ENCODE measurements around the gene ADAMTS15.

Gene ADAMTS15

DNA sequence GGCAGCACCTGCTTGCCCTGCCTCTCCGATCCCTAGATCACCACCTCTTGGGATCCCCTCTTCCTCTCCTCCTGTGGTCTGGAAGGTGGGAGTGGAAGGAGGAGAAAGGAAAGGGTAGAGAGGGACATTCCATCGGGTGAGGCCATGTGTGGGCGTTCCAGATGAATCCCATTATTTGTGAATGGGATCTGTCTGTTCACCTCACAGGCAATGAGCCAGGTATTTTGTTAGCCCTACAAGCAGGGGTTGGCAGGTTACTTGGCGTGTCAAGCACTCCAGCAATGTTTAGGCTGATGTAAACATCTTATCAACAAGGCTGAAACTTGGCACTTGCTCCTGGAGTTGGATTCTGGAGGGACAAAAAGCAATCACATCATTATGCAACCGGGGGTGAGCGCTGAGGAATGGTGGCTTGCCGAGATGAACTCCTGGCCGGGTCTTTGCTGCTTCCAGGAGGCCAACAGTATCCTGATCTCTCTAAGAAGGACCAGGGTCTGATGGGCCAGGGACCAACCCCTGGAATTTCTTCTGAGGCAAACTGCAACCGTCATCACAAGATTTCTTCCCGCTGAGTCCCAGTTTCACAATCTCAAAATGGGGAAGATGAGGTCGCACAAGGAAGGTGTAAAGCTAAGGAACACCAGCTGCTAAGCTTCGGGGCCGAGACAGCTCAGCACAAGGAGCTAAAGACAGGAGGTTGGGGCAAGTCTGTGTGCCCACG is 27.8 kb upstream of the ADAMTS15 start:
- no peak for DNase-seq

DNA sequence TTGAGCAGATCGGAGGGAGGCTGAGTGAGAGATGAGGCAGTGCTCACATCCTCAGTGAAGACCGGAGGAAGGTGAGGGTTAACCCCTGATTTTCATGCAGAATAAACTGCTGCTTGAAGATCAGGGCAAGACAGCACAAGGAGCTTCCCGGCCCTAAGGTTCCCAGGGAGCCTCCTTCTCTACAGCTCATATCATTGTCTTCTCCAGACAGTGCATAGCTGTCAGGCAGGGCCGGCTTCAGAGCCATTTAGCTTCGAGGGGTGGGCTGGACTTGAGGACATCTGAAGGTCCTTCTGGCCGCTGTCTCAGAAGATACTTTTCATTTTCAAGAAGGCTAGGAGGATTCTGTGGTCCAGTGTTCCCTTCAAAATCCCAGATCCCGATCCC is 27.3 kb upstream of the ADAMTS15 start:
- no peak for DNase-seq

DNA sequence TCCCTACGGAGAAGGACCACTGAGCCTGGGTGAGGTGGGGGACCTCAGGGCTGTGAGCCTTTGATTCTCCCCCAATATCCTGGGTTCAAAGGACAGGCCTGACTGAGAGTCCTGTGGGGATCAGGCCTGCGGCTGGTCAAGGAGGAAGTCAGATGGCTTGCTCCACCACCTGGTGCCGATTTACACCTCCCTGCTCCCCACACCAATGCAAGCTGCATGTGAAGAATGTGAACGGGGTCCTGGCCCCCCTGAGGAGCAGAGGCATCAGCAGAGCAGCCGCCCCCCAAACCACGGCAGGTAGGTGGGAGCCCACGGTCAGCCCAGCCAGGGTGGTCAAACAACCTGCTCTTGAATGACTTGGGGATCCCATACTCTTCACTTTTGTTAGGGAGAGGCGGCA is 26.7 kb upstream of the ADAMTS15 start:
- no peak for DNase-seq

DNA sequence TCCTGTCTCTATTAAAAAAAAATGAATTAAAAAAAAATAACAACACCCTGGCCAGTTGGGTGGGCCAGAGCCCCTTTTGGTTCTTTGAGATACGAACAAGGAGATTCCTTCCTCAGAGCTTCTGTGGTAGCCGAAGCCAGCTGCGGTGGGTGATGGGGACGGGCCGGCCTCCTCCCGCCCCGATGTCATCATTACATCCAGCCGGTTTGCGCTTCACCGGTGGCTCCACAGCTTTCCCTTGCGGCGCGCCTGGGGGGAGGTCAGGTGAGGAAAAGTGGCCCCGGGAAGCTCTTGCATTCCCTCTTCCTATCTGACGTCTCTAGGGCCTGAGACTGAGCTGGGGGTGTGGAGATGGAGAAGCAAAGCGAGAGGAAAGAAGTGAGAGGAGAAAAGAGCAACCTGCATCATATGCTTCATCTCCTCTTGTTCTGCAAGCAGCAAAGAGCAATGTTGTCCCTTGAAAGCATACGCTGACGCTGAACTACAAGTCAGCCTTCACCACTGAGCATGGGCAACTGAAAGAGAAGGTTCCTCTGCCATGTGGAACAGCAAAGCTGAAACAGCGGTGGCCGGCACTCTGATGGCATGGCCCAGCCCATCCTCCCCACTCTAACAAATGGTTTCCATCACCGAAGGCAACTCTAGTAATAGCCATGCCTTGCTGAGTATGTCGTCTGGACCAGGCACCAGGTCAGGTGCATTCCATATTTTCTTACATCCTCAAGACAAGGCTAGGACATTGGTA is 26.0 kb upstream of the ADAMTS15 start:
- no peak for DNase-seq

GRCh38 chr11:130423541-130424142 is 24.8 kb upstream of the ADAMTS15 start:
- DNase-seq = no peak

- no peak for DNase-seq
Observed at GRCh38 chr11:130424613-130425140, 23.8 kb upstream of the ADAMTS15 start.

DNA sequence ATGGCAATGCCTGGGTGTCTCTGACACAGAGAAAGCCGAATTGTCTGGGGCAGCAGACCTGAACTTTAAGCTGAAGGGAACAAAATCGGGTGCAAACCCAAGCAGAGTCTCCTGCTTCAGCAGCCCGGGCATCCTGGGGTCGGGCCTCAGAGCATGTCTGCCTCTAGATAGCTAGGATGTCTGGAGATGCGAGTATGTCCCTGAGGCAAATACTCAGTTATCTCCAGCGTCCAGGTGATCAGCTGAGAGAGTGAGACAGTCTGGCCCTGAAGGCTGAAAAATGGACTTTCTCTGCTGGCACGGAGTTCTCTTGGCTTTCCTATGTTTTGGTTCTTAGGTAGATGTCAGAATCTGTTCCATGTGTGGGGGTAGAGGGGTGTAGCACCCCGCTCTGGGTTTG is 23.3 kb upstream of the ADAMTS15 start:
- DNase-seq = no peak

- no peak for DNase-seq
Observed at GRCh38 chr11:130426223-130426836, 22.1 kb upstream of the ADAMTS15 start.

GRCh38 chr11:130426837-130427341 is 21.6 kb upstream of the ADAMTS15 start:
- DNase-seq = no peak

DNA sequence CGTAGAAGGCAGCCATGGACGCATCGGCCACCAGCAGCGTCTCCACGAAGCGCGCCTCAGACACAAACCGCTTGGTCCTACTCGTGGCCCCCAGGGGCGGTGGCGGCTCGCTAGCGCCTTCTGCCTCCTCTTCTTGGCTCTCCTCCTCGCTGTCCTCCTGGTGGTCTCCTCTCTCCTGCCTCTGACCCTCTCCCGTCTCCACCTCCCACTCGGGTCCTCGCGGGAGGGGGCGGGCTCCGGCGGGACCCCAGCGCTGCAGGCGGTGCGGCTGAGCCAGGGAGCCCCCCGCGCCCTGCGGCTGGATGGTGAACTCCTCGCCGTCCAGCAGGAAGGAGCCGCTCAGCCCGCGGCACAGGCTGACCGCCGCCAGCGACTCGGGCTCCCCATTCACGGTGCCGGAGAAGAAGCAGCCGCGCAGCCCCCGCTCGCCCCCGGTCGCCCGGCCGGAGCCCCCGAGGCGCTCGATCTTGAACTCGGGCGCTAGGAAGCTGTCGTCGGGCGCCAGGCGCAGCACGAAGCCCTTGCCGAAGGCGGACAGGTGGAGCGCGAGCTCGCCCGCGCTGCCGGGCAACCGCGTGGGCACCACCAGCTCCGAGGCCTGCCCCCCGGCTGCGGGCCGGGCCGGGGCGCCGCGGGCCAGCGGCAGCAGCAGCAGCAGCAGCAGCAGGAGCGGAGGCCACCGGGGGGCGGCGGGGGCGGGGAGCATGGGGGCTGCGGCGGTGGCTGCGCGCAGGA is 20.7 kb upstream of the ADAMTS15 start:
- DNase-seq = no peak

DNA sequence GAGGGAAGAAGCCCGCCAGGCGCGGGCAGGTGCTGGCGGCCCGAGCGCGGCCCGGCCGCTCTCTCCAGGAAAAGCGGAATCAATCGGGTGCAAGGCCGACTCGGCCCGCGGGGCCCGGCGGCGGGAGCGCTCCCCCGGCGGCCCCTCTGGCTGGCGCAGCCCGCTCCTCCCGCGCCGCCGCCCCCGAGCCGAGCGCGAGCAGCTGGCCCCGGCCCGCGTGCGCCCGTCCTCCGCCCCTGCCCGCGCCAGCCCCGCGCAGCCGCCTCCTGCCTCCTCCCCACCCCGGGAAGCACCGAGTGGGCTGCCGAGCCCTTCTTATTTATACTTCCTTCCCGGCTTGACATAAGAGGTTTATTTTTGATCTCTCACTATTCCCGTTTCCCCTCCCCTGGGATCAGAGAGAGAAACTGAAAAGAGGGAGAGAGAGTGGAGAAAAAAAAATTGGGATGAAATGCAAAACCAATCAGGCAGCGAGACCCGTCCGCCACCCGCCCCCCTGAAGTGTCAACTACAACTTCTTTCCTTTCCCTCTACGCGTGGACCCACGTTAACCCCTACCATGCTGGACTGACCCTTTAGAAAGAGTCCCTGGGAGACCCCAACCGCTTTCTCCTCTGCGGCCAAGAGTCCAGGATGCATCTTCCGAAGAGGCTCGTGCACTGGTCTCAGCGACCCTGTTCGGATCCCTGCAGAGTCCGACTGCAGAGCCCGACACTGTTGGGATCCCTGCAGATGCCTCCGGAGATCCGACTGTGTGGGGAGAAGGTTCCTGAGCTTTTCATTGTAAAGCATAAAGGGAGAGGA is 19.9 kb upstream of the ADAMTS15 start, which contains the start of gene ADAMTS8:
ADAMTS8 (minus strand) TSS at position 294 of the 804 bp plus-strand sequence. CDS start 323 bp downstream, outside the sequence.
- DNase-seq = no peak

DNA sequence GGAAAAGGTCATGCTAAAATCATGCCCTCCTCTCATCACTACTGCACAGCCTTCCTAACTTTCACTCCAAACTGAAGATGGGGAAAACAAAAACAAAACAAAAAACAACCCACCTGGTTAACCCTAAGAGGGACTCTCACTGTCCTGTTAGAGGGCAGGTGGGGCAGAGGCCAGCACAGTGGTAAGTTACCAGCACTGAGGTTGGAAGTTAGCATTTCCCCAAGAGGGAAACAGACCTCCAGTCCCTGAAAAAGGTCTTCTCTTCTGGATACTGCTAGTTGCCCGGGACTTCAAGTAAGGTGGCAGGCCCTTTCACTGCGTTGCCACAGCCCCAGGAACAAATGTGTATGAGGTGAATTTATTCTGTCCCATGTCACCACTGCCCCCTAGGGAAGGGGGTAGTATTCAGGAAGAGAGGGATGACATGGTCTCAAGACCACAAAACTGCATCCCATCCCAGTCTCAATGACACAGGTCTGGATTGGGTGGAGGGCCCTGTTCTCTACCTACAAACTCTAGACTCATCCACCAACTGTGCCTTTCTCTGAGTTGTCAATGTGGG is 19.2 kb upstream of the ADAMTS15 start:
- no peak for DNase-seq

GRCh38 chr11:130429983-130430382 is 18.5 kb upstream of the ADAMTS15 start:
- no peak for DNase-seq

DNA sequence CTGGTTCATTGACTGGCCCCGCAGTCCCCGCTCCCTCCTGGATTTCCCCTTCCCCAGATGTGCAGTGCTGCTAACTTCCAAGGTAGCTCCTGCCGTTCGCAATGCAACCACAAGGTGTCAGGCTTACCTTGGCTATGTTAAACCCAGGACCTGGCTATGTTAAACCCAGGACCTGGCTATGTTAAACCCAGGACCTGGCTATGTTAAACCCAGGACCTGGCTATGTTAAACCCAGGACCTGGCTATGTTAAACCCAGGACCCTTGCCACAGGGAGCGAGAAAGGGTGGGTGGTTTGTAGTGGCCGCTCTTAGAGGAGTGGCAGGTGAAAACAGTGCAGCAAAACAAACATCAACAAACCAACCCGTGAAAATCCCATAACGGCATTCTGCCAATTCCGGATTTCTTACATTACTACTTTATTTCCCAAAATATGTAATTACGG is 17.1 kb upstream of the ADAMTS15 start:
- peak; percentile 83 for DNase-seq

DNA sequence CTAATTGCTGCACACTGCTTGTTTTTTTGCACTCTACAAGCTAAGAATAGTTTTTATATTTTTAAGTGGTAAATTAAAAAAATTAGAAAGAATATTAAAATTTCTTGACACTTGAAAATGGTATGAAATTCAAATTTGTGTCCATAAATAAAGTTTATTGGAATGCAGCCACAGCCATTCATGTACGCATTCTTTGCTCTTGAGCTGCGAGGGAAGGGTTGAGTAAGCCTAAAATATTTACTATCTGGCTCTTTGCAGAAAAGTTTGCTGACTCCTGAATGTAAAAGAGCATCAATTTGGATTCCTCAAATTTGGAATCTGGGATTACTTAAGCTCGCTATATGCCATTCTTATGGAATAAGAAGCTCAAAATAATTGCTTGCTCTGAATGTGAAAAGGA is 16.6 kb upstream of the ADAMTS15 start:
- DNase-seq = no peak

GRCh38 chr11:130433357-130433756 is 15.1 kb upstream of the ADAMTS15 start:
- DNase-seq = no peak

- peak; percentile 79 for DNase-seq
Observed at GRCh38 chr11:130434521-130435223, 13.8 kb upstream of the ADAMTS15 start.

DNA sequence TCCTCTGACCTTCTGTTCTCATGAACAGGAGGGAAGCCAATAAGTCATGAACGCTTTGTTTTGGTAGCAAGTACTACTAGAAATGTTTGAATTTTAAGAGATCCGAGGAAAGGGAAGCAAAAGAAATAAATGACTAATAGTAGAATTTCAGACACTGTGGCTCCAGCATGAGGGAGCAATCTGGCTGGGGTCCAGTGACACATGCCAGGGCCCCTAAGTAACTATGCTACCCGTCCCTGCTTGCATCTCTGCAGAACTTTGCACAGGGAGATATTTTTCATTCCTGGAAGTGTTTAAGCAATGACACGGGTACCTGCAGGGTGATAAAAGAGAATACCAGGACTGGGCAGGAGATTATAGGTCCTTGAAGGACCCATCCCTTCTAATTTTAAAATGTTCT is 12.8 kb upstream of the ADAMTS15 start:
- no peak for DNase-seq

DNA sequence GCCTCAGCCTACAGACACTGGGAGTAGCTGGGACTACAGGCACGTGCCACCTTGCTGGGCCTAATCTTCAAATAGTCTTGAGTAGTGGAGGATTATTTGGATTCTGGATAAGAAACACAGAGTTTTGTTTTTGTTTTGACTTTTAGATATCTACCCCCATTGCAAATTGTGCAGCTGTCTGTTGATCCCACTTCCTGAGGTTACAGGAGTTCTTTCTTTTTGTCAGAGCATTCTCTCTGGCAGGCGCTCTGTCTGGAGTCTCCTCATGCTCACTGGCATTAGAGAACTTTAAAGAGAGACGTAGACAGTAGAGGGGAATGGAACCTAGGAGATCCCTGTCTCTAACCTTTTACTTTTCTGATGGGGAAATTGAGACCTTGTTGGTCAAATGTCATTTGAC is 12.3 kb upstream of the ADAMTS15 start:
- DNase-seq = no peak

GRCh38 chr11:130437848-130438247 is 10.6 kb upstream of the ADAMTS15 start:
- DNase-seq = no peak
